GM21786 (cell line): Measurements from ENCODE around the gene CHMP4B.
A peak's percentile ranks its signal among the peaks of the same experiment; 100 is the strongest.

ENCODE experiments used
- ATAC-seq: cut with Tn5 transposase; IDR thresholded peaks from one replicate; pipeline ENCODE4 v1.9.1; 2021; ENCODE audit not compliant: unreplicated experiment

The CHMP4B gene, protein sequence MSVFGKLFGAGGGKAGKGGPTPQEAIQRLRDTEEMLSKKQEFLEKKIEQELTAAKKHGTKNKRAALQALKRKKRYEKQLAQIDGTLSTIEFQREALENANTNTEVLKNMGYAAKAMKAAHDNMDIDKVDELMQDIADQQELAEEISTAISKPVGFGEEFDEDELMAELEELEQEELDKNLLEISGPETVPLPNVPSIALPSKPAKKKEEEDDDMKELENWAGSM

DNA sequence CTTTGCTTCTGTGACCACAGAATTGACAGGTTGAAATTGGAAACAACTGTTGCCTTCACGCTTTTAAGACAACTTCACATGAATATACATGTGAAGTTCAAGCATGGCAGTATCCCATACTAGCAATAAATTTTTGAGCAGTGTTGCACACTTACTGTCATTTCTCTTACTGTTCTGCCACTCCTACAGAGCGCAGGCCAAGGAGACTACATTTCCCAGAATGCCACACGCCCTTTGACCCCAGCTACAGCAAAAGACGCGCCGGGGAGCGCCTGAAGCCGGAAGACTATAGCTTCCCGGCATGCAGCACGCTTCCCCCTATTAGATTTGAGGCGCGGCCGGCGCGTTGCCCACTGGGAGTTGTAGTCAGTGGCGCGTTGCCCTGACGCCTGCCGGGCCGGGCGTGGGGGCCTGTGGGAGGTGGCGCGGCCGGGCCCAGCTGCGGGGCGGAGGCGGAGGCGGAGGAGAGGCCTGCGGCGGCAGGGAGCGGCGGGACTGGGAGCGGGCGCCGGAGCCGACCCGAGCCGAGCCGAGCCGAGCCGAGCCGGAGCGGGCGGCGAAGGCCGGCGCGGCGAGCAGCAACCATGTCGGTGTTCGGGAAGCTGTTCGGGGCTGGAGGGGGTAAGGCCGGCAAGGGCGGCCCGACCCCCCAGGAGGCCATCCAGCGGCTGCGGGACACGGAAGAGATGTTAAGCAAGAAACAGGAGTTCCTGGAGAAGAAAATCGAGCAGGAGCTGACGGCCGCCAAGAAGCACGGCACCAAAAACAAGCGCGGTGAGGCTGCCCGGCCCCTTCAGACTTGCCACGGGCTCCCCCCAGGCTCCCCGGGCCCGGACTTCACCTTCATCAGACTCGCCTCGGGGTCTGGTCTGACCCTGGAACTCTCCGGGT is at the start of gene CHMP4B:
CHMP4B (plus strand) TSS at position 464 of the 891 bp plus-strand sequence; CDS start at position 585, 121 bp downstream.
- ATAC-seq, result peak; percentile 96

- no peak for ATAC-seq
Measured at GRCh38 chr20:33761698-33762250, 49.4 kb upstream of the CHMP4B start.

DNA sequence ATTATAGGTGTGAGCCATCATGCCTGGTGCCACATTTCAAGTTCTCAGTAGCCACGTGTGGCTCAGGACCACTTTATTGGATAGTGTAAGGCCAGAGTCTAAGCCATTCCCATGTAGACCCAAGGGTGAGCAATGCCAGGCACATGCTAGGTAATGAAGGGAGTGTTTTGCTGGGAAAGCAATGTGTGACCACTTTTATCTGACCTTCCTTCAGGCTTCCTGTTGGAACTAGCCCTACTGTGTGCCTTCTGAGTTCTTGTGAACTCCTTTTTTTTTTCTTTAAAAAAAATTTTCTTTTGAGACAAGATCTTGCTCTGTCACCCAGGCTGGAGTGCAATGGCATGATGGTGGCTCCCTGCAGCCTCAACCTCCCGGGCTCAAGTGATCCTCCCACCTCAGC is 46.0 kb upstream of the CHMP4B start:
- ATAC-seq, result no peak

DNA sequence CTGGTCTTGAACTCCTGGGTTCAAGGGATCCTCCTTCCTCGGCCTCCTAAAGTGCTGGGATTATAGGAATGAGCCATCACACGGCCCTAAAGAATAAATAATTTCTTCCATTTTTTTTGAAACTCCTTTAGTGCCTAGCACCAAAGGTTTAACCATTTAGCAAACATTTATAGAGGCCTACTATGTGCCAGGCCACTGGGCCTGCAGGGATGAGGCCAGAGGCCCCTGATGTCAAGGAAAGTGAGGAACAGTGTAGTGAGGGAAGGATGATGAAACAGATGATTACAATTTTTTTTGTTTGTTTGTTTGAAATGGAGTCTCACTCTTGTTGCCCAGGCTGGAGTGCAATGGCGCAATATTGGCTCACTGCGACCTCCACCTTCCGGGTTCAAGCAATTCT is 45.6 kb upstream of the CHMP4B start:
- ATAC-seq, result no peak

DNA sequence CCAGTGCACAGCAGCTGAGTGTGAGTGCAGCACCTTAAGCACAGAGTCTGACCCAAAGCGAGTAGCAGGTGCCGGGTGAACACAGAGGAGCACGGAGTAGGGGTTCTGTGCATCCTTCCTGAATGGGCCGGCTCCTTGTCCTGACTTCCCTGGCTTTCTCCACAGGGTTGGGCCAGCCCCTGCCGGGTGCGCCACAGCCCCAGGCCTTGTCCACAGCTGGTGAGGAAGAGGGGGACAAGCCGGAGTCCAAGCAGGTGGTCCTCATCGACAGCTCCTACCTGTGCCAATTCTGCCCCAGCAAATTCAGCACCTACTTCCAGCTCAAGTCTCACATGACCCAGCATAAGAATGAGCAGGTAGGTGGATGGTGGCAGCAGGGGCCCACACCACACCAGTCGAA is 44.5 kb upstream of the CHMP4B start:
- no peak for ATAC-seq

DNA sequence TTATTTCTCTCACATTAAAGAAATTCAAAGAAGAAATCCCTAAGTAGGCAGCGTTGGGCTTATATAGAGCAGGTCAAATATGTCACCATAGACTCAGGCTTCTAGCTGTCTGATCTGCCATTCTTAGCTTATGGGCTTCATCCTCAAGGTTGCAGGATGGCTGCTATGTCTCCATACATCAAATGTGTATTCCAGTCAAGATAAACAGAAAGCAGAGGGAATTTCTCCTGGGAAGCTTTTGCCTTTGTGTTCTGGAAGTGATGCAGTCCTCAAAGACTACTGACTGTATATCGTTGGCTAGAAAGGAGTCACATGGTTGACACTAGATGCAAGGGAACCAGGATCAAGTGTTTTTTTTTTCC is 43.4 kb upstream of the CHMP4B start:
- no peak for ATAC-seq

DNA sequence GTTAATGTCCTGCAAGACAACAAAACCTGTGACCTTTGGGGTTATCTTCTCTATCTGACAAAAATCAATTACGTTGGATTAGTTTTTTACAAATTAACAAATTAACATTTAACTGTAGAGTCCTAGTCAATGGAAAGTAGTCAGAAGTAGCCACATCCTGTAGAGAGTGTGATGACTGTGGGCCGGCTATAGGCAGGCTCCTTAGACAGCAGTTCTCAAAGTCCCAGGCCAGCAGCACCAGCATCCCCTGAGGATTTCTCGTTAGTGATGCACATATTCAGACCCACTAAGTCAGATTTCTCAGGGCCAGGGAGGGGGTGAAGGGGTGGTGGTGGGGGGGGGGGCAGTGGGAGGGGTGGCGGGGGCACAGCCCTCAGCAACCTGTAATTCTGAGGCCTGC is 42.1 kb upstream of the CHMP4B start:
- no peak for ATAC-seq

DNA sequence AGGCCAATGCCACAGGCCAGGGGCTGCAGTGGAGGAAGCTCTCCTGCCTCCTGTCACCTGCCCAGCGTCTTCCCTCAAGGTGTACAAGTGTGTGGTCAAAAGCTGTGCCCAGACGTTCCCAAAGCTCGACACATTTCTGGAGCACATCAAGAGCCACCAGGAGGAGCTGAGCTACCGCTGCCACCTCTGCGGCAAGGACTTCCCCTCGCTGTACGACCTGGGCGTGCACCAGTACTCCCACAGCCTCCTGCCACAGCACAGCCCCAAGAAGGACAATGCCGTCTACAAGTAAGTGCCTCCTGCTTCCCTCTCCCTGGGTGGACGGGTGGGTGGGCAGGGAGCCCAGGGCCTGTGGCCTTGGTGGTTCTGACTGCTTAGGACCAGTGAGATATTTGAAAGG is 41.1 kb upstream of the CHMP4B start:
- ATAC-seq, result no peak

DNA sequence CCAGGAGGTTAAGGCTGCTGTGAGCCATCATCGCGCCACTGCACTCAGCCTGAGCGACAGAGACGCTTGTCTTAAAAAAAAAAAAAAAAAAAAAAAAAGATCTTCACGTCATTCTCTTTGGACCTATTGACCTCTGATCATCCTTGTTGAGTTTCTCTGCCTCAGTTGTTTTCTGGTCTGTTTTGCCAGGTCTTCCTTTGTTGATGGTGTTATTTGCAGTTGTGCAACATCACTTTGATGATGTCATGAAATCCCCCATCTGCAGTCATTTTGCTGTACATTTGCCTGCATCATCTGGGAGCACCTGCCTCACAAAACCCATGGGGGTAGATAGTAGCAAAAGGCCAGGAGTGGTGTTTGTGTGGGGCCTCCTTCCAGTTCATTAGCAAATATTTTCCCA is 39.2 kb upstream of the CHMP4B start:
- no peak for ATAC-seq

GRCh38 chr20:33772439-33772838 is 38.7 kb upstream of the CHMP4B start:
- no peak for ATAC-seq

DNA sequence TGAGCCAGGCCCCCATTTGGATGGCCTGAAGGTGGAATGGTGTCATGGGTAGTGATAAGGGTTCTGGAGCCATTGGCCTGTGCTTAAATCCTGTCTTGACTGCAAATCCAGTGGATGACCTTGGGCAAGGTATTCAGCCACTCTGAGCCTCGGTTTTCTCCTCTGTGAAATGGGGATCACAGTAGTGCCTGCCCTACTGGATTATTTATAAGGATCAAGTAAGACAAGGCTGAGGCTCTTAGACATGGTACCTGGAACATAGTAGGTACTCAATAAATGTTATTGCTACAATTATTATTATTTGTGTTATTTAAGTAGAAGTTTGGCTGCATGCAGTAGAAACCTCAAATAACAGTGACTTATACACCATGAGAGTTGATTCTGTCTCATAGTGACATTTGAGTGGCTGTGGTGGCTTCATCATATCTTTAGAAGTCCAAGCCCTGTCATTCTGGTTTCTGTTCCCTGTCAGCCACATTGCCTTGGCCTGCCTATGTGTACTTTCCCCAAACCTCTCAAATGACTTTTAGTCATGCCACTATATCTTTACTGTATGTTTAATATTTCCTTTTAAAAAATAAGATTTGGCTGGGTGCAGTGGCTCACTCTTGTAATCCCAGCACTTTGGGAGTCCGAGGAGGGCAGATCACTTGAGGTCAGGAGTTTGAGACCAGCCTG is 37.6 kb upstream of the CHMP4B start:
- peak; percentile 55 for ATAC-seq

- ATAC-seq, result no peak
Measured at GRCh38 chr20:33777816-33778215, 33.3 kb upstream of the CHMP4B start.

GRCh38 chr20:33781133-33781532 is 30.0 kb upstream of the CHMP4B start:
- no peak for ATAC-seq

DNA sequence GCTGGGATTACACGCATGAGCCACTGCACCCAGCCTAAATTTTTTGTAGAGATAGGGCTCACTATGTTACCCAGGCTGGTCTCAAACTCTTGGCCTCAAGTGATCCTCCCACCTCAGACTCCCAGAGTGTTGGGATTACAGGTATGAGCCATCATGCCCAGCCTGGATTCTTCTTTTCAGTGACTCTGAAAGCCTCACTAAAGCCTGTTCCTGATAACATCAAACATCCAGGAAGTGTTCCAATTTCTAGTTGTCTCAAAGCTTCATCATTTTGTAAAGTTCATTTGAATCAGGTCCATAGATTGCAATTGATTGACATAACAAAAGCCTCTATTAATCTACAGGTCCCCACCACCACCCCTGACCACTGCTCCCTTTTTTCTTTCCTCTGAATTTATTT is 29.2 kb upstream of the CHMP4B start:
- no peak for ATAC-seq

- ATAC-seq, result no peak
Measured at GRCh38 chr20:33783256-33783655, 27.9 kb upstream of the CHMP4B start.

DNA sequence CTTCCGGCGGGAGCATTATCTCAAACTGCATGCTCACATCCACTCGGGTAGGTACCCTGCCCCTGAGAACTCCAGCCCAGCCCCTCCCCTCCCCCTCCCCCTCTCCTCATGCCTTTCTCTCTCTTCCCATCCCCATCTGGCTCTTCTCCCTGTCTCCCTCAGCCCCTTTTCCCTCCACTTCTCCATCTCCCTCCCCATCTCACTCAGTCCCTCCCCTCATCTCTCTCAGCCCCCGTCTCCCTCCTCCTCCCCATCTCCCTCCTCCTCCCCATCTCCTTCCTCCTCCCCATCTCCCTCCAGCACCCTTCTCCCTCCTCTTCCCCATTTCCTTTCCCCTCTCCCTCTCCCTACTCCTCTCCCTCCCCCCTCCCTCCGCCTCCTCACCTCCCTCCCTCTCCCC is 27.3 kb upstream of the CHMP4B start:
- no peak for ATAC-seq

- ATAC-seq, result no peak
Measured at GRCh38 chr20:33784225-33784624, 26.9 kb upstream of the CHMP4B start.

GRCh38 chr20:33785503-33785902 is 25.6 kb upstream of the CHMP4B start:
- no peak for ATAC-seq

DNA sequence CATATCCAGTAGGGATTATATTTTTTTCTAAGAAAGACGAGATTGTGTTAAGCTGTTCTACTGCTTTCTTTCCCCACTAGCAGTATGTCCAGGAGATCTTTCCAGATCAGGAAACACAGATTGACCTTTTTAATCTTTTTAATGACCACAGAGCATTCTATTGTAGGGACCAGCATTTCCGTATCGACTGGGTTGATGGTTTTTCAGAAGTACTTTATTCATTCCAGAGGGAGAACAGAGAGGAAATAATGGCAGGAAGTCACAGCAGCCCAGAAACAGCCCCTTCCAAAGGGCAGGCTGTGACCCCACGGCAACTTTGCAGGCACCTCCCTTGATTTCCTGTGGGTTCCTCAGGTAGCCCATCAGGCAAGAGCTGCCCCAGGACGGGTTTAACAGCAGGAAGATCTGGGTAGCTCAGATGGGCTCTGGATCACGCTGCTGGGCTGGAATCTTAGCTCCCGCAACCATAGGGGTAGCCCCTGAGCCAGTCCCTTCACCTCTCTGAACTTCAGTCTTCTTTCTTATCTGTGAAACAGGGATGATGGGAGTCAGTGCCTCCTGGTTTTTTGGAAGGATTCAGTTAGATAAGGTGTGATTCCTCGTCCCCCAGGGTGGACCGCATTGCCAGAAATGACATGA is 23.8 kb upstream of the CHMP4B start:
- no peak for ATAC-seq

- ATAC-seq, result no peak
Measured at GRCh38 chr20:33788351-33789049, 22.6 kb upstream of the CHMP4B start.
